IMR-90 (cell line): ENCODE data around the gene ACSF2. TPM values are rescaled to one million over a fixed set of nuclear protein-coding genes. Genes with fewer than 3 reads are reported as not detected.

Experiments
- ATAC-seq: fragments of 200-7000 bp; cut with Tn5 transposase; 2 replicates; pipeline ENCODE4 v1.9.1; 2020; ENCODE audit warnings: low read depth, mild to moderate bottlenecking, moderate library complexity
- BruUV-seq: library from RNA; stranded (reverse); fragments of 400-500 nt; replicated peaks from 2 replicates; lab custom pipeline; 2021; lab: Mats Ljungman, UMichigan
- CTCF ChIA-PET: fragments of 300-600 bp; formaldehyde crosslinking; extraction: SDS; loops from one replicate; lab custom pipeline; 2021; ENCODE audit warnings: antibody characterized with exemption; lab: Yijun Ruan, JAX
- POLR2A ChIA-PET: fragments of 300-600 bp; sonication (Branson Sonifier 250); formaldehyde crosslinking; loops from one replicate; lab custom pipeline; 2022; ENCODE audit warnings: antibody characterized with exemption; ENCODE audit not compliant: unreplicated experiment; lab: Charles Lee
- DNase-seq: peaks from one replicate; pipeline ENCODE4 v3.0.0; 2013
- H2AFZ ChIP-seq: replicated peaks from 2 replicates; pipeline ENCODE3; 2013; ENCODE audit warnings: low read length, mild to moderate bottlenecking; ENCODE audit not compliant: poor library complexity
- H2AK5ac ChIP-seq: 2 replicates; pipeline ENCODE4 v1.6.1; 2013; ENCODE audit warnings: low read depth, low read length, inconsistent platforms
- H2AK9ac ChIP-seq: replicated peaks from 2 replicates; pipeline ENCODE3; 2013; ENCODE audit warnings: mild to moderate bottlenecking, low read depth, low read length, moderate library complexity; ENCODE audit not compliant: poor library complexity
- H2BK120ac ChIP-seq: 2 replicates; pipeline ENCODE4 v1.6.1; 2013; ENCODE audit warnings: low read depth, low read length, inconsistent platforms
- H2BK15ac ChIP-seq: 3 replicates; pipeline ENCODE4 v1.6.1; 2013; ENCODE audit warnings: low read depth, low read length, inconsistent platforms
- H2BK20ac ChIP-seq: 2 replicates; pipeline ENCODE4 v1.6.1; 2013; ENCODE audit warnings: low read depth, mild to moderate bottlenecking, inconsistent platforms, low read length, moderate library complexity
- H2BK5ac ChIP-seq: 2 replicates; pipeline ENCODE4 v1.6.1; 2013; ENCODE audit warnings: mild to moderate bottlenecking, low read depth, low read length, inconsistent platforms; ENCODE audit not compliant: poor library complexity, severe bottlenecking
- H3K14ac ChIP-seq: replicated peaks from 2 replicates; pipeline ENCODE4 v1.6.1; 2013; ENCODE audit warnings: low read depth, low read length, inconsistent platforms
- H3K18ac ChIP-seq: 2 replicates; pipeline ENCODE4 v1.6.1; 2013; ENCODE audit warnings: low read depth, low read length, control low read depth
- H3K23ac ChIP-seq: 2 replicates; pipeline ENCODE4 v1.6.1; 2013; ENCODE audit warnings: low read depth, low read length, inconsistent platforms
- H3K27ac ChIP-seq: 2 replicates; pipeline ENCODE4 v1.5.1; 2013; ENCODE audit warnings: mild to moderate bottlenecking, control low read depth, low read length; ENCODE audit not compliant: insufficient read depth
- H3K27me3 ChIP-seq: 2 replicates; pipeline ENCODE4 v1.6.1; 2013; ENCODE audit warnings: low read length; ENCODE audit not compliant: control insufficient read depth, insufficient read depth
- H3K36me3 ChIP-seq: 2 replicates; pipeline ENCODE4 v1.6.1; 2013; ENCODE audit warnings: low read length, mixed read lengths; ENCODE audit not compliant: control insufficient read depth, insufficient read depth
- H3K4ac ChIP-seq: 2 replicates; pipeline ENCODE4 v1.6.1; 2013; ENCODE audit warnings: low read depth, low read length, inconsistent platforms
- H3K4me1 ChIP-seq: 2 replicates; pipeline ENCODE4 v1.6.1; 2013; ENCODE audit warnings: low read length, mixed read lengths; ENCODE audit not compliant: control insufficient read depth, insufficient read depth
- H3K4me2 ChIP-seq: 2 replicates; pipeline ENCODE4 v1.6.1; 2013; ENCODE audit warnings: low read depth, mild to moderate bottlenecking, control low read depth, low read length, moderate library complexity
- H3K4me3 ChIP-seq: 2 replicates; pipeline ENCODE4 v1.5.1; 2013; ENCODE audit warnings: low read depth, mild to moderate bottlenecking, control low read depth, low read length, moderate library complexity; ENCODE audit not compliant: insufficient read depth
- H3K56ac ChIP-seq: 2 replicates; pipeline ENCODE4 v1.6.1; 2013; ENCODE audit warnings: low read length, inconsistent platforms; ENCODE audit not compliant: insufficient read depth; ENCODE audit errors: extremely low read depth
- H3K79me1 ChIP-seq, 2 experiments: 2 replicates each; pipeline ENCODE4 v1.6.1; 2013; ENCODE audit warnings: low read length in 2 of 2, inconsistent platforms in 1 of 2, low read depth in 1 of 2
- H3K9ac ChIP-seq: 2 replicates; pipeline ENCODE4 v1.6.1; 2013; ENCODE audit warnings: low read depth, low read length, control low read depth
- H3K9me1 ChIP-seq: 2 replicates; pipeline ENCODE4 v1.6.1; 2013; ENCODE audit warnings: low read length, inconsistent platforms; ENCODE audit not compliant: insufficient read depth
- H3K9me3 ChIP-seq: 2 replicates; pipeline ENCODE4 v1.6.1; 2013; ENCODE audit warnings: low read length; ENCODE audit not compliant: control insufficient read depth, insufficient read depth
- H4K20me1 ChIP-seq: 2 replicates; pipeline ENCODE4 v1.6.1; 2013; ENCODE audit warnings: low read length, inconsistent platforms; ENCODE audit not compliant: insufficient read depth
- H4K5ac ChIP-seq: 2 replicates; pipeline ENCODE4 v1.6.1; 2013; ENCODE audit warnings: mild to moderate bottlenecking, low read depth, low read length, control low read depth
- H4K8ac ChIP-seq, 2 experiments: 2 replicates each; pipeline ENCODE4 v1.6.1; 2013; ENCODE audit warnings: low read depth in 2 of 2, low read length in 2 of 2, control low read depth in 1 of 2, inconsistent platforms in 1 of 2
- H4K91ac ChIP-seq: 2 replicates; pipeline ENCODE4 v1.6.1; 2013; ENCODE audit warnings: low read depth, low read length, inconsistent platforms; ENCODE audit not compliant: insufficient read depth
- BHLHE40 ChIP-seq: fragments of 150-350 bp; IDR thresholded peaks from 2 replicates; pipeline ENCODE4 v1.6.1; 2016; ENCODE audit warnings: mild to moderate bottlenecking, low read depth, low read length
- CEBPB ChIP-seq: IDR thresholded peaks from 2 replicates; pipeline ENCODE4 v1.6.1; 2012; ENCODE audit warnings: low read depth, low read length, improper control_type of control experiment
- ELK1 ChIP-seq: fragments of 150-350 bp; IDR thresholded peaks from 2 replicates; pipeline ENCODE4 v1.6.1; 2016; ENCODE audit warnings: low read depth, mild to moderate bottlenecking, low read length, moderate library complexity, borderline replicate concordance
- FOS ChIP-seq: fragments of 150-350 bp; IDR thresholded peaks from 2 replicates; pipeline ENCODE4 v1.6.1; 2016; ENCODE audit warnings: low read depth, low read length
- MAFK ChIP-seq: IDR thresholded peaks from 2 replicates; pipeline ENCODE4 v1.6.1; 2012; ENCODE audit warnings: low read depth, low read length, improper control_type of control experiment
- MAZ ChIP-seq: IDR thresholded peaks from 2 replicates; pipeline ENCODE4 v1.6.1; 2012; ENCODE audit warnings: low read depth, mild to moderate bottlenecking, low read length, improper control_type of control experiment, moderate library complexity, borderline replicate concordance
- MXI1 ChIP-seq: IDR thresholded peaks from 2 replicates; pipeline ENCODE4 v1.6.1; 2012; ENCODE audit warnings: low read depth, mild to moderate bottlenecking, low read length, moderate library complexity, borderline replicate concordance
- POLR2A ChIP-seq: IDR thresholded peaks from 2 replicates; pipeline ENCODE4 v1.6.1; 2012; ENCODE audit warnings: mild to moderate bottlenecking, low read depth, low read length
- RAD21 ChIP-seq: IDR thresholded peaks from 2 replicates; pipeline ENCODE4 v1.6.1; 2012; ENCODE audit warnings: low read length, improper control_type of control experiment
- RFX5 ChIP-seq: IDR thresholded peaks from 2 replicates; pipeline ENCODE4 v1.8.0; 2012; ENCODE audit warnings: low read depth, mild to moderate bottlenecking, low read length, moderate library complexity
- SMC3 ChIP-seq: fragments of 150-350 bp; IDR thresholded peaks from 2 replicates; pipeline ENCODE4 v1.6.1; 2016; ENCODE audit warnings: low read depth, mild to moderate bottlenecking, antibody characterized with exemption, low read length, moderate library complexity
- WGBS, 2 experiments: methylation state at CpG; one replicate each; pipeline versions ENCODE4 v1.1.5 to v1.1.7; 2013; ENCODE audit warnings: missing lambda C conversion rate in 2 of 2; ENCODE audit not compliant: insufficient read length in 1 of 2; ENCODE audit errors: extremely low coverage in 2 of 2; 5-methylcytosine and 5-hydroxymethylcytosine counted together
- dilution Hi-C: fragments of 300-500 bp; cut with HindIII; formaldehyde crosslinking; loops from one replicate; pipeline ENCODE4 v1.14.3; 2018; ENCODE audit warnings: low sequenced_read_pairs; ENCODE audit not compliant: unreplicated experiment
- in situ Hi-C: fragments of 300-500 bp; cut with MboI; formaldehyde crosslinking; loops from 3 replicates; pipeline ENCODE4 v1.14.3; 2019; ENCODE audit warnings: low sequenced_read_pairs, inconsistent platforms, mixed read lengths
- intact Hi-C: fragments of 100-400 bp; cut with micrococcal nuclease; formaldehyde crosslinking; loops from 2 replicates; pipeline ENCODE4 v1.10.0; 2022
- polyA plus RNA-seq, 3 experiments: library from polyadenylated mRNA; depleted of rRNA; stranded (reverse); fragments of >200 nt; gene quantifications; 2 replicates each; pipeline ENCODE4 v1.2.3, GENCODE V29; 2012; ENCODE audit warnings: low replicate concordance in 1 of 3
- total RNA-seq: library from RNA; depleted of rRNA; stranded (reverse); fragments of >200 nt; gene quantifications from 2 replicates; pipeline ENCODE4 v1.2.3, GENCODE V29; 2012
- TF ChIP-seq, protein P1 (sequence below): fragments of 150-350 bp; IDR thresholded peaks from 2 replicates; pipeline ENCODE4 v1.6.1; 2017; ENCODE audit warnings: mild to moderate bottlenecking, antibody characterized with exemption, low read length, low read depth
- TF ChIP-seq, protein P2 (sequence below): conservative IDR thresholded peaks from 2 replicates; pipeline ENCODE4 v1.5.1; 2012; ENCODE audit warnings: mild to moderate bottlenecking, low read depth, low read length, improper control_type of control experiment

Gene ACSF2
- total and polyA plus RNA-seq, 2 of the 4 experiments (the other 2 are of a cell fraction) = 18.5 to 27.2 TPM

DNA sequence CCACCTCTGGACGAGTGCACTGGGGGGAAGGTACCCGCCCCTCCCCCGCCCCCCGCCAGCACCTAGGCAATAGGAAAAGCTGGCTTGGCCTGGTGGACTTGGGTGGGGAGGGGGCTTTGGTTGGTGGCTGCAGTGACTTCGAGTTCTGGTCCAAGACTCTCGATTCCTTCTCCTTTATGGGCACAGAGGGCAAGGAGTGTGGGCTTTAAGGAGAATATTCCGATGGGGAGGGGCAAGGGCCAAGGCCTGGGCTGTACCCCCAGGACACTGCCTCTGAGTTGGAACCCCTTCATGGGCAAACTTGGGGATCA is 409 bp downstream of the ACSF2 start:
- Histone ChIP-seq H2BK5ac (peak overlapping the region; percentile 6), H2BK120ac (no peak overlapping the region), H4K20me1 (no peaks in the 10 kb centered on the region), H2AFZ (peak overlapping the region; percentile 93), H4K91ac (0 out of 2 replicates have a peak overlapping the region, but pooled peaks have one; percentile 2), H3K4me2 (peak overlapping the region; percentile 74), H3K9me1 (peaks cover 17% of the 10 kb centered on the region), H3K14ac (peak overlapping the region; percentile 69), H4K8ac (peak overlapping the region in 1 of 2 experiments; percentile 61; a peak in 2 of 4 replicates), H3K9ac (peak overlapping the region; percentile 68), H3K4me3 (peak overlapping the region; percentile 79), H3K36me3 (peaks cover 3% of the 10 kb centered on the region; the same call in 1 of the 2 replicates), H3K18ac (peak overlapping the region; percentile 16; the same call in 1 of the 2 replicates), H3K4me1 (peaks cover 26% of the 10 kb centered on the region), H3K27ac (peak overlapping the region; percentile 38), H2AK5ac (no peak overlapping the region; the same call in 1 of the 2 replicates), H2BK20ac (no peak overlapping the region), H2BK15ac (no peak overlapping the region), H3K4ac (peak overlapping the region; percentile 63), H3K79me1 (peaks cover 13 to 60% of the 10 kb centered on the region in 2 experiments; a peak in 3 of 4 replicates), H3K27me3 (no peaks in the 10 kb centered on the region), H3K56ac (no peak overlapping the region), H2AK9ac (peak overlapping the region; percentile 43), H3K23ac (no peak overlapping the region; the same call in 1 of the 2 replicates), H4K5ac (peak overlapping the region; percentile 0; the same call in 1 of the 2 replicates), H3K9me3 (no peaks in the 10 kb centered on the region)
- no CpG with 5 or more reads among the region's 7 CpGs for WGBS, 2 experiments
- peak; percentile 1; the same call in 1 of the 2 replicates for ATAC-seq
- TF ChIP-seq MAZ (no peak), BHLHE40 (no peak), SMC3 (no peak), POLR2A (no peak), RAD21 (no peak), CEBPB (no peak), RFX5 (no peak), MAFK (no peak), ELK1 (no peak), MXI1 (no peak), FOS (no peak)
- TF ChIP-seq, protein P1, sequence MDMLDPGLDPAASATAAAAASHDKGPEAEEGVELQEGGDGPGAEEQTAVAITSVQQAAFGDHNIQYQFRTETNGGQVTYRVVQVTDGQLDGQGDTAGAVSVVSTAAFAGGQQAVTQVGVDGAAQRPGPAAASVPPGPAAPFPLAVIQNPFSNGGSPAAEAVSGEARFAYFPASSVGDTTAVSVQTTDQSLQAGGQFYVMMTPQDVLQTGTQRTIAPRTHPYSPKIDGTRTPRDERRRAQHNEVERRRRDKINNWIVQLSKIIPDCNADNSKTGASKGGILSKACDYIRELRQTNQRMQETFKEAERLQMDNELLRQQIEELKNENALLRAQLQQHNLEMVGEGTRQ = no peak
- TF ChIP-seq, protein P2, sequence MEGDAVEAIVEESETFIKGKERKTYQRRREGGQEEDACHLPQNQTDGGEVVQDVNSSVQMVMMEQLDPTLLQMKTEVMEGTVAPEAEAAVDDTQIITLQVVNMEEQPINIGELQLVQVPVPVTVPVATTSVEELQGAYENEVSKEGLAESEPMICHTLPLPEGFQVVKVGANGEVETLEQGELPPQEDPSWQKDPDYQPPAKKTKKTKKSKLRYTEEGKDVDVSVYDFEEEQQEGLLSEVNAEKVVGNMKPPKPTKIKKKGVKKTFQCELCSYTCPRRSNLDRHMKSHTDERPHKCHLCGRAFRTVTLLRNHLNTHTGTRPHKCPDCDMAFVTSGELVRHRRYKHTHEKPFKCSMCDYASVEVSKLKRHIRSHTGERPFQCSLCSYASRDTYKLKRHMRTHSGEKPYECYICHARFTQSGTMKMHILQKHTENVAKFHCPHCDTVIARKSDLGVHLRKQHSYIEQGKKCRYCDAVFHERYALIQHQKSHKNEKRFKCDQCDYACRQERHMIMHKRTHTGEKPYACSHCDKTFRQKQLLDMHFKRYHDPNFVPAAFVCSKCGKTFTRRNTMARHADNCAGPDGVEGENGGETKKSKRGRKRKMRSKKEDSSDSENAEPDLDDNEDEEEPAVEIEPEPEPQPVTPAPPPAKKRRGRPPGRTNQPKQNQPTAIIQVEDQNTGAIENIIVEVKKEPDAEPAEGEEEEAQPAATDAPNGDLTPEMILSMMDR = no peak
- CTCF ChIA-PET = interaction anchor here (1.2 to 1.8 kb wide), 2 partner anchors 14 to 29 kb away, joined by 4 to 7 read pairs; partner anchors contain the start of gene LRRC59
- BruUV-seq = no TSS peak
- dilution Hi-C loops (no loop called here), in situ Hi-C loops (no loop called here), intact Hi-C loops (no loop called here)
- POLR2A ChIA-PET = interaction anchor here (1.8 kb wide), 1 partner anchor 11 kb away, joined by 7 read pairs; no protein-coding TSS in a partner anchor
- no peak for DNase-seq
